AG09309 (cell line): ENCODE data around the gene PGGHG.
"Not testable (repeated sequence)": the region's sequence is repeated elsewhere in the genome, so short reads cannot be mapped to it uniquely, and the experiment has no call there.

Experiments used
- DNase-seq: peaks from one replicate; pipeline ENCODE4 v3.0.0-alpha.2; 2010; ENCODE audit warnings: low read depth
- H3K4me3 ChIP-seq: 2 replicates; pipeline ENCODE4 v1.5.1; 2011; ENCODE audit warnings: mild to moderate bottlenecking, low read depth, low read length, moderate library complexity; ENCODE audit not compliant: control insufficient read depth
- TF ChIP-seq, protein P1 (sequence below): IDR thresholded peaks from 2 replicates; pipeline ENCODE4 v1.5.1; 2011; ENCODE audit warnings: mild to moderate bottlenecking, low read depth, low read length, inconsistent platforms; ENCODE audit not compliant: insufficient read depth, control insufficient read depth; ENCODE audit errors: missing control alignments

PGGHG gene

DNA sequence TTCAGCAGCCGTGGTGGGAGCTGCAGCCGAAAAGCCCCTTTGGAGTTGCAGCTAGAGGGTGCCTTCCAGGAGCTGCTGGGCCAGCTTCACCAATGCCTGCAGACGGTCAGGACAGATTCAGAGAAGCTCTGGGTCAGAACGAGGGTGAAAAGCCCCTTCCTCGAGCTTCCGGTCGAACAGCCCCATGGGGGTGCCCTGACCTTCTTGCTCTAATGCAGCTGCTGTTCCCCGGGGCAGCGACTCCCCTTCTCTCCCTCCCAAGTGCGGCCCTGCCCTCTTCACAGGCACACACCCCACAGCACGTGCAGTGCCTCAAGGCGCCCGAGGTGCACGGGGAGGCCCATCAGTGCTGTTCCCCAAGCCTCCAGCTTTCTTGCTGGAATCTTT is 41.4 kb downstream of the PGGHG start:
- no peak for DNase-seq
- TF ChIP-seq, protein P1, sequence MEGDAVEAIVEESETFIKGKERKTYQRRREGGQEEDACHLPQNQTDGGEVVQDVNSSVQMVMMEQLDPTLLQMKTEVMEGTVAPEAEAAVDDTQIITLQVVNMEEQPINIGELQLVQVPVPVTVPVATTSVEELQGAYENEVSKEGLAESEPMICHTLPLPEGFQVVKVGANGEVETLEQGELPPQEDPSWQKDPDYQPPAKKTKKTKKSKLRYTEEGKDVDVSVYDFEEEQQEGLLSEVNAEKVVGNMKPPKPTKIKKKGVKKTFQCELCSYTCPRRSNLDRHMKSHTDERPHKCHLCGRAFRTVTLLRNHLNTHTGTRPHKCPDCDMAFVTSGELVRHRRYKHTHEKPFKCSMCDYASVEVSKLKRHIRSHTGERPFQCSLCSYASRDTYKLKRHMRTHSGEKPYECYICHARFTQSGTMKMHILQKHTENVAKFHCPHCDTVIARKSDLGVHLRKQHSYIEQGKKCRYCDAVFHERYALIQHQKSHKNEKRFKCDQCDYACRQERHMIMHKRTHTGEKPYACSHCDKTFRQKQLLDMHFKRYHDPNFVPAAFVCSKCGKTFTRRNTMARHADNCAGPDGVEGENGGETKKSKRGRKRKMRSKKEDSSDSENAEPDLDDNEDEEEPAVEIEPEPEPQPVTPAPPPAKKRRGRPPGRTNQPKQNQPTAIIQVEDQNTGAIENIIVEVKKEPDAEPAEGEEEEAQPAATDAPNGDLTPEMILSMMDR = no peak
- H3K4me3 ChIP-seq = no peak overlapping the region

DNA sequence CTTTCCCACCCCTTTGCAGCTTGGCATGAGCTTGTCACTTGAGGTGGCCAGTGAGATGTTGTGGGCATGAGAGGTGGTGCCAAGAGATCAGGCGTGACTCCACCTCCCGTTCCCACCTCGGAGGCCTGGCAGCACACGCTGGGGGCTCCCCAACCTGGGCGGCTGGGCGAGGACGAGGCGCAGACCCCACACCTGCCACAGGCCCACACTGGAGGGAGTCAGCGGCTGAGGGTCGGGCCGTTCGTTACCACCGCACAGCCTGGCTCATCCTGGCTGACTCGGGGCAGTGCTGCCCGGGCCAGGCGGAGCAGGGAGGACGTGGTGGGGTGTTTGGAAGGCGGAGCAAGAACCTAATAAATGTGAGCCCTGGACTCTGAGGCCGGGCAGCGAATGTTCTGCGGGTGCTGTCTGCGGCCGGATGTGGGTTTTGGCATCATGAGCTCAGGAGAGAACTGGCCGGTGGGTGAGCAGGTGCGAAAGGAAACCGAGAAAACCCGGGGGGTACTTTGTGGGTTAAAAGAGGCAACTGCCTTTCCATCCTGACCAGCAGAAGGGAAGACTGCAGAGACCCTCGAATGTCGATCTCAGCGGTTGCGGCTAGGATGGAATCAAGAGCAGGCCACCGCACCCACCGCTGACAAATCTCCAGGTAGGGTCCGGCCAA is 41.9 kb downstream of the PGGHG start:
- DNase-seq = no peak
- no peak overlapping the region for H3K4me3 ChIP-seq
- TF ChIP-seq, protein P1 = no peak

DNA sequence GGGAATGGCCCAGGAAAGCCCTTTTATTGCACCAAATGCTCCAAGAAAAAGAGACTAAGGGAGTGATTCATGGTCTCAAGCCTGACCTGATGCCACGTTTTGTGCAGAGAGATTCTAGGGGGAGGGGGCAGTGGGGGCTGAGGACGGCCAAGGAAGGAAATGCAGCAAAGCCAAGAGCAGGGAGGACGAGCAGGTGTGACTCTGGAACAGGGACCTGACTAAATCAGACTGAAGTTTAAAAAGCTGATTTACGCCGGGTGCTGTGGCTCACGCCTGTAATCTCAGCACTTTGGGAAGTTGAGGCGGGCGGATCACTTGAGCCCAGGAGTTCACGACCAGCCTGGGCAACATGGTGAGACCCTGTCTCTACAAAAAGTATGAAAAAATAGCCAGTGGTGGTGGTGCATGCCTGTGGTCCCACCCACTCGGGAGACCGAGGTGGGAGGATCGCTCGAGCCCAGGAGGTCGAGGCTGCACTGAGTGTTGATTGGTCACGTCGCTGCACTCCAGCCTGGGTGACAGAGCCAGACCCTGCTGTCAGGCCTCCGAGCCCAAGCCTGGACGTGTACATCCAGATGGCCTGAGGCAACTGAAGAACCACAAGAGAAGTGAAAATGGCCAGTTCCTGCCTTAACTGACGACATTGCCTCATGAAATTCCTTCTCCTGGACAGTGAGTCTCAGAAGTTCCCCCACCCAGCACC is 42.6 kb downstream of the PGGHG start:
- TF ChIP-seq, protein P1 = no peak
- no peak for DNase-seq
- H3K4me3 ChIP-seq = no peak overlapping the region

DNA sequence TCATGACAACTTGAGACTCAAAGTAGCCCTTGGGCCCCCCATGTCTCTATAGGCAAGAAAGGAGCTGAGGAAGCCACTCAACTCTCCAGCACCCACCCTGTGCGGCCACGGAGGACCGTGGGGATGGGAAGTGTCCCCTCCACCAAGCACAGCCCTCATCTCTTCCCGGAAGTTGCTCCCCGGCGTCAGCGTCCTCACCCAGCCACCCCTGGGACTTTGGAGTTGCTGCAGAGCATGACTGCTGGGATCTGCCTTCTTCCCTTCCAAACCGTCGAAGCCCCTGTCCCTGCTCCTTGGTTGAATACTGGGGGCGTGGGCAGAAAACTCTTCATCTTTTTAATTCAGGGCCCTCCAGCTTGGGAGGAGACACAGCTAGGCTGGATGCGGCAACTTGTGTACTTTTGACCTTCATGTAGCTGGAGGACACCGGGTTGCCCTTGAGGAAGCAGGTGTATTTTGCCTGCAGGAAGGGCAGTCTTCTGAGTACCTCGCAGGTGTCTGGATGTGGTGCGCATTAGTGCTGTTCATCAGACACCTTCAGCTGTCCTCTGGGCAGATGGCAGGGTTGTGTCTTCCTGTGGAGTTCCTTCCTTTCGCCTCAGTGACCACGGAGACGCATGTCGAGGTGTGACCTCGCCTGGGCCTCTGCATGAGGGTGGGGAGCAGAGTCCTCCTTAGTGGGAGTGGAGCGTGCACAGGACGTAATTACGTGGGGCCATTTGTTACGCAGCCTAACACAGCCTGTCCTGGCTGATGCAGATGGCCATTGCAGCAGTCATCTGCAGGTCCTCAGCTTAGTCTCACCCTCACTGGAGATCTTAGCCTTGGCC is 43.9 kb downstream of the PGGHG start:
- DNase-seq = no peak
- TF ChIP-seq, protein P1 = no peak
- H3K4me3 ChIP-seq = no peak overlapping the region

DNA sequence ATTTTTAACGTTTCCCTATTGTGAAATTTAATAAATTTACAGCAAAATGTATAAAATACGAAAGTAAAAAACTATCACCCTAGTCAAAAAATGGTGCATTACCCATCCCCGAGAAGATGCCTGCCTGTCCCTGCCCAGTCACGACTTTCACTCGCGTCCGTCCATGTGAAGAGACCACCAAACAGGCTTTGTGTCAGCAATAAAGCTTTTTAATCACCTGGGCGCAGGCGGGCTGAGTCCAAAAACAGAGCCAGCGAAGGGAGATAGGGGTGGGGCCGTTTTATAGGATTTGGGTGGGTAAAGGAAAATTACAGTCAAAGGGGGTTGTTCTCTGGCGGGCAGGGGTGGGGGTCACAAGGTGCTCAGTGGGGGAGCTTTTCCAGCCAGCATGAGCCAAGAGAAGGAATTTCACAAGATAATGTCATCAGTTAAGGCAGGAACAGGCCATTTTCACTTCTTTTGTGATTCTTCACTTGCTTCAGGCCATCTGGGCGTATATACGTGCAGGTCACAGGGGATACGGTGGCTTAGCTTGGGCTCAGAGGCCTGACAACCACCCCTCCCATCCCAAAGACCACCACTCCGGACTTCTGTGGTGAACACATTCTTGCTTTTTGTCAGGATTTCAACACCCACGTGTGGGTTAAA is 44.8 kb downstream of the PGGHG start:
- H3K4me3 ChIP-seq, DNase-seq: not testable (repeated sequence)

DNA sequence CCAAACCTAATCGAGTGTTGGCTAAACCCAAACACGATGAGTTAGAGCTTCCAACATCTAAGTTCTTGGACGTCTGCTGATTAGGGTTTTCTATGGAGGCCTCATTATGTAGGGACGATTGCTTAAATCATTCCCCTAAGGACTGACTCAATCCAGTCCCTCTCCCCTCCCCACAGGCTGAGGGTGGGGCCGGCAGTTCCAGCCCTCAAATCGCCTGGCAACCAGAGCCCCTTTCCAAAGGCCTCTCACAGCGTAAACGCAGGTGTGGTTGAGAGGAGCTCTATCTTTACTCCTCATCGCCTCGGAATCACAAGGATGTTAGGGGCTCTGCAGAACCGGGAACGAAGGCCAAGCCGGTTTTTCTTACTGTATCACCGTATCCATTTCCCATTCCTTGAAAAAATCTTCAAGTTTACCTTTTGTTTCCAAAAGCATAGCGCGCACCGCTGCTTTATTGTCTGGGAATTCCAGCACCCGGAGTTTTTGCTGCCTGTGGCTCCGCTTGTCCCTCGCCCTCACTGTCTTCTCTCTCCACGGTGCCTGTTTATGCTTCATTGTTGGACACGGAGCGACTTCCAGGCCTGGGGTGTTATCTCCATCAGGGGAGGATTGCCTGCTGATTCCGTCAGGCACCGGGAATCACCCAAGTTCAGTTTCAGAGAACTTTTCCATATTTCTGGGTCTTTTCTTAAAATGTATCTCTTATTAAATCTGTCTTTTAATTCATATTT is 45.5 kb downstream of the PGGHG start:
- TF ChIP-seq, protein P1 = no peak
- no peak overlapping the region for H3K4me3 ChIP-seq
- DNase-seq = no peak
